HG03439 (cell line): Measurements from ENCODE around the gene COMMD3.

Experiments used
- ATAC-seq: cut with Tn5 transposase; IDR thresholded peaks from one replicate; pipeline ENCODE4 v1.9.1; 2021; ENCODE audit warnings: mild to moderate bottlenecking, moderate library complexity; ENCODE audit not compliant: unreplicated experiment

COMMD3 gene

DNA sequence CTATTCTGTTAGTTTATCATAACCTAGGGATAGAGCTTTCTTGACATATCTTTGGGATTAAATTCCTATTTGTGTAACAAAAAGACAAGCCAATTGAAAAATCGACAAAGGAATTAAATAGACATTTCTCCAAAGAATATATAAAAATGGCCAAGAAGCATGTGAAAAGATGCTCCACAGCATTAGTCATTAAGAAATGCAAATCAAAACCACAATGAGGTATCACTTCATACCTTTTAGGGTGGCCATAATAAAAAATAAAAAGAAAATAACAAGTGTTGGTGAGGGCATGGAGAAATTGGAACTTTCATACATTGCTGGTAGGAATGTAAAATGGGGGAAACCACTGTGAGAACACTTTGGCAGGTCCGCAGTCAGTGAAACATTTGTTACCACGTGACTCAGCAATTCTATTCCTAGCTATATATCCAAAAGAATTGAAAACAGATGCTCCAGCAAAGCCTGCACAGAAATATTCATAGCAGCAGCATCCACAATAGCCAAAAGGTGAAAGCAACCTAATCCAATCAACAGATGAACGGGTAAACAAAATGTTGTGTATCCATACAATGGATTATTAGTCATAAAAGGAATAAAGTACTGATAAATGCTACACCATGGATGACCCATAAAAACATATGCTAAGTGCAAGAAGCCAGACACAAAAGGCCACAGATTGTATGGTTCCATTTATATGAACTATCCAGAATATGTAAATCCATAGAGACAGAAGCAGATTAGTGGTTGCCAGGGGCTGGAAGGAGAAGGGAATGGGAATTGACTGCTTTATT, 49.7 kb downstream of the COMMD3 start:
- ATAC-seq, result no peak

GRCh38 chr10:22366435-22366703, 50.2 kb downstream of the COMMD3 start:
- ATAC-seq, result no peak

GRCh38 chr10:22366771-22367170, 50.6 kb downstream of the COMMD3 start:
- ATAC-seq, result no peak

GRCh38 chr10:22367471-22367870, 51.3 kb downstream of the COMMD3 start:
- ATAC-seq, result no peak

GRCh38 chr10:22368402-22368801, 52.2 kb downstream of the COMMD3 start:
- ATAC-seq, result no peak

- ATAC-seq, result no peak
Observed at GRCh38 chr10:22368981-22369380, 52.8 kb downstream of the COMMD3 start.

DNA sequence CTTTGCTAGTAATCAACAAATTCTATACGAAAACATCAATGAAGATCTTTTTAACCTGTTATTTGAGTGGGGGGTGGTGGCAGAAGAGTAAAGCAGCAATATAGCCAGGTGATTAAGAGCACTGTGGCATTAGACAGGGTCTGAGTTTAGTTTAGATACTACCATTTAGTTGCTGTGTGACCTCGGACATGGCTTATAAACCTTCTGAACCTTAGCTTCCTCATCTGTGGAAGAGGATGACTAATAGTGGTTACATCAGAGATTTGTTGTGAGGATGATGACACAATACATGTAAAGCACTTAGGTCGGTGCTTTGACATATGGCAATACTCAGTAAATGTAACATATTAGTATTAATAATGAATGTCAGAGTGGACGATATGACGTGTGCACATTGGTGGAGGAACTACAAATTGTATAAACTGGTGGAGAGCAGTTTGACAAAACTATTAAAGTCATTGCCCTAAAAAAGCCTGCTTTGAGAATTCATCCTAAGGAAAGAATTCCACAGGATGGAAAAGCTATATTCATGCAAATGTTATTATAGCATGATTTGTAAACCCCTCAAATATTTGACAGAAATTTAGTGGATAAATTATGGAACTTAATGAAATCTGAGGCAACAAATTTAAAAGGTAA, 53.4 kb downstream of the COMMD3 start:
- no peak for ATAC-seq
